Measurements from ENCODE around the gene GFI1. TPM values are rescaled to one million over a fixed set of nuclear protein-coding genes. Genes with fewer than 3 reads are reported as not detected.

The GFI1 gene
- total and polyA plus RNA-seq, 2 of the 13 experiments (the other 11 are each of a cell fraction or from before 2014, with no cell fraction given): 10.3 to 10.5 TPM

- peak; percentile 95 for TF ChIP-seq ZBTB7B (CRISPR knock-in tag; IDR thresholded peaks at IDR 0.05)
- 0 out of 2 replicates have a peak, but pooled peaks have one; percentile 56 for TF ChIP-seq MXD1 (CRISPR knock-in tag; IDR thresholded peaks at IDR 0.05)
- no peak for TF ChIP-seq REST (IDR thresholded peaks at IDR 0.05; ENCODE audit: borderline replicate concordance in 1 of 2, low read depth in 1 of 2, low read length in 2 of 2)
- TF ChIP-seq RBFOX2 (IDR thresholded peaks at IDR 0.05; ENCODE audit: low read depth, low read length): peak; percentile 91
- no peak for TF ChIP-seq DZIP1 (CRISPR knock-in tag; IDR thresholded peaks at IDR 0.05)
- TF ChIP-seq NRL (CRISPR knock-in tag; IDR thresholded peaks at IDR 0.05; ENCODE audit: borderline replicate concordance): 0 out of 2 replicates have a peak, but pooled peaks have one; percentile 33
- no peak for TF ChIP-seq ZNF230 (CRISPR knock-in tag; IDR thresholded peaks at IDR 0.05)
- TF ChIP-seq RFX3 (CRISPR knock-in tag; IDR thresholded peaks at IDR 0.05): no peak
- TF ChIP-seq ZNF749 (CRISPR knock-in tag; IDR thresholded peaks at IDR 0.05; ENCODE audit: borderline replicate concordance): 0 out of 2 replicates have a peak, but pooled peaks have one; percentile 46
- TF ChIP-seq, protein P1, sequence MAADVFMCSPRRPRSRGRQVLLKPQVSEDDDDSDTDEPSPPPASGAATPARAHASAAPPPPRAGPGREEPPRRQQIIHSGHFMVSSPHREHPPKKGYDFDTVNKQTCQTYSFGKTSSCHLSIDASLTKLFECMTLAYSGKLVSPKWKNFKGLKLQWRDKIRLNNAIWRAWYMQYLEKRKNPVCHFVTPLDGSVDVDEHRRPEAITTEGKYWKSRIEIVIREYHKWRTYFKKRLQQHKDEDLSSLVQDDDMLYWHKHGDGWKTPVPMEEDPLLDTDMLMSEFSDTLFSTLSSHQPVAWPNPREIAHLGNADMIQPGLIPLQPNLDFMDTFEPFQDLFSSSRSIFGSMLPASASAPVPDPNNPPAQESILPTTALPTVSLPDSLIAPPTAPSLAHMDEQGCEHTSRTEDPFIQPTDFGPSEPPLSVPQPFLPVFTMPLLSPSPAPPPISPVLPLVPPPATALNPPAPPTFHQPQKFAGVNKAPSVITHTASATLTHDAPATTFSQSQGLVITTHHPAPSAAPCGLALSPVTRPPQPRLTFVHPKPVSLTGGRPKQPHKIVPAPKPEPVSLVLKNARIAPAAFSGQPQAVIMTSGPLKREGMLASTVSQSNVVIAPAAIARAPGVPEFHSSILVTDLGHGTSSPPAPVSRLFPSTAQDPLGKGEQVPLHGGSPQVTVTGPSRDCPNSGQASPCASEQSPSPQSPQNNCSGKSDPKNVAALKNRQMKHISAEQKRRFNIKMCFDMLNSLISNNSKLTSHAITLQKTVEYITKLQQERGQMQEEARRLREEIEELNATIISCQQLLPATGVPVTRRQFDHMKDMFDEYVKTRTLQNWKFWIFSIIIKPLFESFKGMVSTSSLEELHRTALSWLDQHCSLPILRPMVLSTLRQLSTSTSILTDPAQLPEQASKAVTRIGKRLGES (CRISPR knock-in tag; IDR thresholded peaks at IDR 0.05; ENCODE audit: borderline replicate concordance): no peak
- TF ChIP-seq, protein P2, sequence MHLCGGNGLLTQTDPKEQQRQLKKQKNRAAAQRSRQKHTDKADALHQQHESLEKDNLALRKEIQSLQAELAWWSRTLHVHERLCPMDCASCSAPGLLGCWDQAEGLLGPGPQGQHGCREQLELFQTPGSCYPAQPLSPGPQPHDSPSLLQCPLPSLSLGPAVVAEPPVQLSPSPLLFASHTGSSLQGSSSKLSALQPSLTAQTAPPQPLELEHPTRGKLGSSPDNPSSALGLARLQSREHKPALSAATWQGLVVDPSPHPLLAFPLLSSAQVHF (CRISPR knock-in tag; IDR thresholded peaks at IDR 0.05): 0 out of 2 replicates have a peak, but pooled peaks have one; percentile 54
- no peak for TF ChIP-seq PCBP1 (IDR thresholded peaks at IDR 0.05; ENCODE audit: borderline replicate concordance, low read depth, low read length)
- TF ChIP-seq ZNF451 (CRISPR knock-in tag; IDR thresholded peaks at IDR 0.05): no peak
- TF ChIP-seq ZNF235 (CRISPR knock-in tag; IDR thresholded peaks at IDR 0.05; ENCODE audit: borderline replicate concordance): no peak
- 0 out of 2 replicates have a peak, but pooled peaks have one; percentile 31 for TF ChIP-seq FOXO1 (CRISPR knock-in tag; IDR thresholded peaks at IDR 0.05)
- TF ChIP-seq, protein P3, sequence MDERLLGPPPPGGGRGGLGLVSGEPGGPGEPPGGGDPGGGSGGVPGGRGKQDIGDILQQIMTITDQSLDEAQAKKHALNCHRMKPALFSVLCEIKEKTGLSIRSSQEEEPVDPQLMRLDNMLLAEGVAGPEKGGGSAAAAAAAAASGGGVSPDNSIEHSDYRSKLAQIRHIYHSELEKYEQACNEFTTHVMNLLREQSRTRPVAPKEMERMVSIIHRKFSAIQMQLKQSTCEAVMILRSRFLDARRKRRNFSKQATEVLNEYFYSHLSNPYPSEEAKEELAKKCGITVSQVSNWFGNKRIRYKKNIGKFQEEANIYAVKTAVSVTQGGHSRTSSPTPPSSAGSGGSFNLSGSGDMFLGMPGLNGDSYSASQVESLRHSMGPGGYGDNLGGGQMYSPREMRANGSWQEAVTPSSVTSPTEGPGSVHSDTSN (CRISPR knock-in tag; IDR thresholded peaks at IDR 0.05): no peak
Measured at GRCh38 chr1:92486251-92487077, at the start of gene GFI1 (continued).

Data from HepG2 (cell line).